GM12878 (cell line): ENCODE results near the gene METTL23. TPM values are rescaled to one million over a fixed set of nuclear protein-coding genes. Genes with fewer than 3 reads are reported as not detected.

Source experiments
- ATAC-seq: fragments of 200-7000 bp; cut with Tn5 transposase; 3 replicates; pipeline ENCODE4 v1.9.1; 2020; ENCODE audit warnings: mild to moderate bottlenecking, moderate library complexity
- BruUV-seq: library from RNA; stranded (reverse); fragments of 400-500 nt; replicated peaks from 2 replicates; lab custom pipeline; 2021; lab: Mats Ljungman, UMichigan
- CTCF ChIA-PET: fragments of 300-600 bp; sonication (Branson Sonifier 250); formaldehyde crosslinking; extraction: SDS; loops from one replicate; lab custom pipeline; 2021; ENCODE audit warnings: inconsistent platforms; lab: Yijun Ruan, JAX
- POLR2A ChIA-PET: fragments of 350-600 bp; formaldehyde crosslinking; extraction: SDS; loops from one replicate; lab custom pipeline; 2021; ENCODE audit warnings: inconsistent platforms; lab: Charles Lee
- RAD21 ChIA-PET: fragments of 300-600 bp; sonication (Branson Sonifier 250); formaldehyde crosslinking; loops from one replicate; lab custom pipeline; 2023; ENCODE audit warnings: antibody characterized with exemption; ENCODE audit not compliant: unreplicated experiment; lab: Charles Lee
- SMC1A ChIA-PET: fragments of 300-600 bp; sonication (Branson Sonifier 250); formaldehyde crosslinking; loops from one replicate; lab custom pipeline; 2023; ENCODE audit not compliant: unreplicated experiment, uncharacterized antibody; lab: Charles Lee
- DNase-seq: peaks from one replicate; pipeline ENCODE4 v3.0.0-alpha.2; 2011; ENCODE audit warnings: low read depth, low spot score
- FAIRE-seq: peaks from 3 replicates; lab custom pipeline; 2011; peaks lifted over from hg19 to GRCh38; lab: Jason Lieb, UNC
- H2AFZ ChIP-seq: 2 replicates; pipeline ENCODE4 v1.6.0; 2011; ENCODE audit warnings: low read depth, low read length, control low read depth; ENCODE audit not compliant: control insufficient read depth
- H3K27ac ChIP-seq: 2 replicates; pipeline ENCODE4 v1.5.1; 2011; ENCODE audit warnings: control low read depth; ENCODE audit not compliant: control insufficient read depth, insufficient read depth
- H3K27me3 ChIP-seq, 2 experiments: replicated peaks in 1 of 2; 2 replicates each; pipeline versions ENCODE4 v1.6.0 to v1.6.1; 2011; ENCODE audit warnings: low read length in 1 of 2; ENCODE audit not compliant: control insufficient read depth in 2 of 2, insufficient read depth in 2 of 2
- H3K36me3 ChIP-seq, 2 experiments: 2 replicates each; pipeline ENCODE4 v1.5.1; 2011; ENCODE audit warnings: low read length in 1 of 2; ENCODE audit not compliant: control insufficient read depth in 2 of 2, insufficient read depth in 2 of 2
- H3K4me1 ChIP-seq: 2 replicates; pipeline ENCODE4 v1.6.1; 2011; ENCODE audit warnings: mild to moderate bottlenecking, low read length, moderate library complexity, mixed read lengths; ENCODE audit not compliant: control insufficient read depth, insufficient read depth
- H3K4me2 ChIP-seq: 2 replicates; pipeline ENCODE4 v1.6.0; 2011; ENCODE audit warnings: control low read depth; ENCODE audit not compliant: control insufficient read depth, insufficient read depth
- H3K4me3 ChIP-seq: fragments of 200-600 bp; sonication (generic); 2 replicates; pipeline ENCODE4 v1.5.1; 2016
- H3K79me2 ChIP-seq: 2 replicates; pipeline ENCODE4 v1.6.0; 2011; ENCODE audit warnings: low read length; ENCODE audit not compliant: control insufficient read depth, insufficient read depth
- H3K9ac ChIP-seq: 2 replicates; pipeline ENCODE4 v1.8.0; 2011; ENCODE audit warnings: low read length, control low read depth, mixed read lengths; ENCODE audit not compliant: control insufficient read depth, insufficient read depth
- H3K9me3 ChIP-seq: replicated peaks from 3 replicates; pipeline ENCODE4 v1.5.1; 2011; ENCODE audit warnings: mild to moderate bottlenecking, low read length; ENCODE audit not compliant: control insufficient read depth, insufficient read depth
- H4K20me1 ChIP-seq: 2 replicates; pipeline ENCODE4 v1.6.0; 2011; ENCODE audit not compliant: control insufficient read depth, insufficient read depth
- BCL11A ChIP-seq: IDR thresholded peaks from 2 replicates; pipeline ENCODE4 v1.6.1; 2011; ENCODE audit warnings: low read depth, low read length
- BCLAF1 ChIP-seq: fragments of 450-650 bp; IDR thresholded peaks from 2 replicates; pipeline ENCODE4 v1.6.1; 2017; ENCODE audit warnings: antibody characterized with exemption, mild to moderate bottlenecking, moderate library complexity
- HDAC2 ChIP-seq: fragments of 200-600 bp; sonication (generic); IDR thresholded peaks from 2 replicates; pipeline ENCODE4 v1.6.1; 2017
- NR2F1 ChIP-seq: fragments of 450-650 bp; conservative IDR thresholded peaks from 2 replicates; pipeline ENCODE4 v1.6.1; 2017; ENCODE audit warnings: mild to moderate bottlenecking
- PRDM15 ChIP-seq: fragments of 450-650 bp; formaldehyde crosslinking; IDR thresholded peaks from 2 replicates; pipeline ENCODE4 v1.4.0; 2020; ENCODE audit warnings: mild to moderate bottlenecking, moderate library complexity
- ZBTB11 ChIP-seq: fragments of 450-650 bp; formaldehyde crosslinking; IDR thresholded peaks from 2 replicates; pipeline ENCODE4 v1.5.0; 2022; ENCODE audit warnings: mild to moderate bottlenecking, missing genetic modification characterization
- ZBTB40 ChIP-seq: fragments of 450-650 bp; IDR thresholded peaks from 2 replicates; pipeline ENCODE4 v1.6.1; 2016; ENCODE audit warnings: mild to moderate bottlenecking, moderate library complexity, borderline replicate concordance
- WGBS: methylation state at CpG from one replicate; pipeline ENCODE4 v1.1.6; 2016; ENCODE audit warnings: low lambda C conversion rate; ENCODE audit not compliant: insufficient replicate concordance, insufficient coverage; ENCODE audit errors: missing lambda C conversion rate; 5-methylcytosine and 5-hydroxymethylcytosine counted together
- in situ Hi-C: fragments of 300-500 bp; cut with MboI; formaldehyde crosslinking; loops from 9 replicates; pipeline ENCODE4 v1.14.3; 2018; ENCODE audit warnings: mixed read lengths
- intact Hi-C: fragments of 100-400 bp; cut with micrococcal nuclease; formaldehyde crosslinking; loops from one replicate; pipeline ENCODE4 v1.14.2; 2022; ENCODE audit not compliant: unreplicated experiment
- polyA plus RNA-seq, 11 experiments: library from polyadenylated mRNA; depleted of rRNA in 4 of 11; unstranded in 6 of 11; stranded (reverse) in 5 of 11; fragments of >200 nt; fragmentation: Nextera tagmentation in 4 of 11; fragmentation: Illumina TruSeq in 1 of 11; extraction: Ambion mirVana in 4 of 11; extraction: Trizol in 1 of 11; gene quantifications; 1 replicate in 1 of 11; 2 replicates in 10 of 11; pipeline versions ENCODE4 v1.2.1 to v1.2.3, GENCODE V29; 2011 to 2016; ENCODE audit warnings: inconsistent platforms in 2 of 11, missing spikeins in 2 of 11, low read depth in 1 of 11
- total RNA-seq, 4 experiments: library from RNA; depleted of rRNA in 3 of 4; stranded (reverse); fragments of >200 nt in 3 of 4; fragmentation: Illumina TruSeq in 1 of 4; extraction: Trizol in 1 of 4; gene quantifications; 2 replicates each; pipeline versions ENCODE4 v1.2.1 to v1.2.3, GENCODE V29; 2013 to 2021

METTL23 gene
- total and polyA plus RNA-seq, 10 of the 15 experiments (the other 5 are each of a cell fraction or from before 2014, with no cell fraction given): 25.6 to 61.5 (median 30.9) TPM

GRCh38 chr17:76695059-76695831 is 31.4 kb upstream of the METTL23 start:
- Histone ChIP-seq H3K4me3 (no peak overlapping the region), H3K4me2 (no peak overlapping the region), H3K36me3 (no peaks in the 10 kb centered on the region), H3K9ac (no peak overlapping the region), H4K20me1 (no peaks in the 10 kb centered on the region), H3K27me3 (no peaks in the 10 kb centered on the region)
- no peak for DNase-seq
- ChIA-PET CTCF (interaction anchor here (1.6 to 2.4 kb wide), 2 partner anchors 14 to 20 kb away, joined by 5 to 12 read pairs; no protein-coding TSS in a partner anchor), RAD21 (no interaction called here)
- no peak for ATAC-seq
- TF ChIP-seq PRDM15 (CRISPR knock-in tag): no peak
- no peak for TF ChIP-seq ZBTB40
- no peak for TF ChIP-seq BCL11A
- no peak for TF ChIP-seq BCLAF1
- no peak for TF ChIP-seq NR2F1
- no peak for TF ChIP-seq ZBTB11
- TF ChIP-seq HDAC2: no peak
- TF ChIP-seq, all 136 proteins: peak for 0
- 78% methylated on average over 16 of the region's 16 CpGs for WGBS
- no peaks in the 10 kb centered on the region for H3K79me2 ChIP-seq
- intact Hi-C loops: loop anchor here (10.0 kb wide), 1 partner anchor 130 kb away; a partner anchor contains a TSS
- no peaks in the 10 kb centered on the region for H3K9me3 ChIP-seq
- peaks cover 22% of the 10 kb centered on the region for H3K4me1 ChIP-seq
- no peak overlapping the region for H2AFZ ChIP-seq
- BruUV-seq: no TSS peak
- POLR2A ChIA-PET: no interaction called here
- no peak overlapping the region for H3K27ac ChIP-seq
- in situ Hi-C loops: no loop called here
- no peak for FAIRE-seq
- SMC1A ChIA-PET: interaction anchor here (1.8 kb wide), 1 partner anchor 14 kb away, joined by 9 read pairs; no protein-coding TSS in a partner anchor
